Measurements from ENCODE around the gene ATAD2B. TPM values are rescaled to one million over a fixed set of nuclear protein-coding genes. Genes with fewer than 3 reads are reported as not detected.

Gene ATAD2B
- total RNA-seq, 4 donors from 2014 or later = 28.8 to 81.9 (median 31.8) TPM

- DNase-seq (ENCODE audit: low spot score in 2 of 2) = no peak
- H3K4me1 ChIP-seq = peaks cover 4% of the 10 kb centered on the region
- TF ChIP-seq POLR2A (IDR thresholded peaks at IDR 0.05) (no peak), EP300 (IDR thresholded peaks at IDR 0.05) (no peak), CTCF (IDR thresholded peaks at IDR 0.05) (no peak), POLR2AphosphoS5 (IDR thresholded peaks at IDR 0.05) (no peak)
- H3K36me3 ChIP-seq = no peaks in the 10 kb centered on the region
- WGBS = 89% methylated on average over 2 of the region's 2 CpGs
- H3K9me3 ChIP-seq = no peaks in the 10 kb centered on the region
- H3K27ac ChIP-seq = no peak overlapping the region
- no peaks in the 10 kb centered on the region for H3K27me3 ChIP-seq
- no peak overlapping the region for H3K4me3 ChIP-seq
These were observed 20.4 kb upstream of the ATAD2B start for GRCh38 chr2:23947350-23947749.

- H3K4me3 ChIP-seq = no peak overlapping the region
- no peak overlapping the region for H3K27ac ChIP-seq
- H3K9me3 ChIP-seq = no peaks in the 10 kb centered on the region
- TF ChIP-seq POLR2A (IDR thresholded peaks at IDR 0.05) (no peak), CTCF (IDR thresholded peaks at IDR 0.05) (no peak), EP300 (IDR thresholded peaks at IDR 0.05) (no peak), POLR2AphosphoS5 (IDR thresholded peaks at IDR 0.05) (no peak)
- no peak for DNase-seq (ENCODE audit: low spot score in 2 of 2)
- H3K36me3 ChIP-seq = no peaks in the 10 kb centered on the region
- H3K4me1 ChIP-seq = peaks cover 12% of the 10 kb centered on the region
- H3K27me3 ChIP-seq = no peaks in the 10 kb centered on the region
These were observed 18.1 kb upstream of the ATAD2B start for GRCh38 chr2:23944976-23945375.

GRCh38 chr2:23944527-23944926 lies 17.6 kb upstream of the ATAD2B start:
- no peak for DNase-seq (ENCODE audit: low spot score in 2 of 2)
- H3K4me3 ChIP-seq = no peak overlapping the region
- WGBS = 64% methylated on average over 1 of the region's 1 CpG
- H3K27me3 ChIP-seq = no peaks in the 10 kb centered on the region
- no peak overlapping the region for H3K27ac ChIP-seq
- TF ChIP-seq POLR2A (IDR thresholded peaks at IDR 0.05) = no peak
- TF ChIP-seq EP300 (IDR thresholded peaks at IDR 0.05) = no peak
- TF ChIP-seq CTCF (IDR thresholded peaks at IDR 0.05) = no peak
- no peak for TF ChIP-seq POLR2AphosphoS5 (IDR thresholded peaks at IDR 0.05)
- peaks cover 14% of the 10 kb centered on the region for H3K4me1 ChIP-seq
- H3K9me3 ChIP-seq = no peaks in the 10 kb centered on the region
- no peaks in the 10 kb centered on the region for H3K36me3 ChIP-seq

GRCh38 chr2:23943666-23944065 lies 16.7 kb upstream of the ATAD2B start:
- no peak overlapping the region for H3K4me3 ChIP-seq
- TF ChIP-seq POLR2A (IDR thresholded peaks at IDR 0.05) = no peak
- no peak for TF ChIP-seq CTCF (IDR thresholded peaks at IDR 0.05)
- no peak for TF ChIP-seq EP300 (IDR thresholded peaks at IDR 0.05)
- TF ChIP-seq POLR2AphosphoS5 (IDR thresholded peaks at IDR 0.05) = no peak
- 96% methylated on average over 11 of the region's 11 CpGs for WGBS
- H3K9me3 ChIP-seq = no peaks in the 10 kb centered on the region
- H3K27ac ChIP-seq = no peak overlapping the region
- peaks cover 21% of the 10 kb centered on the region for H3K4me1 ChIP-seq
- no peak for DNase-seq (ENCODE audit: low spot score in 2 of 2)
- H3K36me3 ChIP-seq = no peaks in the 10 kb centered on the region
- no peaks in the 10 kb centered on the region for H3K27me3 ChIP-seq

- Histone ChIP-seq H3K4me1 (peaks cover 21% of the 10 kb centered on the region), H3K27me3 (no peaks in the 10 kb centered on the region), H3K36me3 (no peaks in the 10 kb centered on the region), H3K9me3 (no peaks in the 10 kb centered on the region), H3K27ac (no peak overlapping the region), H3K4me3 (peak overlapping the region; percentile 98)
- WGBS = 89% methylated on average over 8 of the region's 8 CpGs
- no peak for TF ChIP-seq CTCF (IDR thresholded peaks at IDR 0.05)
- TF ChIP-seq POLR2A (IDR thresholded peaks at IDR 0.05) = no peak
- TF ChIP-seq EP300 (IDR thresholded peaks at IDR 0.05) = no peak
- TF ChIP-seq POLR2AphosphoS5 (IDR thresholded peaks at IDR 0.05) = no peak
- no peak for DNase-seq (ENCODE audit: low spot score in 2 of 2)
These were observed 14.7 kb upstream of the ATAD2B start for GRCh38 chr2:23941644-23942043.
